Chondrocyte (in vitro differentiated cells): ENCODE results near the gene FASN. TPM values are rescaled to one million over a fixed set of nuclear protein-coding genes. Genes with fewer than 3 reads are reported as not detected.

Experiments
- DNase-seq: peaks from one replicate; pipeline ENCODE4 v3.0.0; 2021; ENCODE audit warnings: mixed read lengths, low spot score
- H3K27ac Mint-ChIP-seq: one replicate; pipeline ENCODE4 v1.8.0; 2021; ENCODE audit warnings: mild to moderate bottlenecking, moderate library complexity, mixed read lengths; ENCODE audit not compliant: unreplicated experiment
- H3K27me3 Mint-ChIP-seq: 2 replicates; pipeline ENCODE4 v1.8.0; 2021; ENCODE audit warnings: low read depth, mixed read lengths
- H3K36me3 Mint-ChIP-seq: 2 replicates; pipeline ENCODE4 v1.8.0; 2021; ENCODE audit warnings: low read depth, mixed read lengths
- H3K4me1 Mint-ChIP-seq: 2 replicates; pipeline ENCODE4 v1.8.0; 2021; ENCODE audit warnings: low read depth, mild to moderate bottlenecking, mixed read lengths
- H3K4me3 Mint-ChIP-seq: one replicate; pipeline ENCODE4 v1.8.0; 2021; ENCODE audit warnings: mild to moderate bottlenecking, moderate library complexity, mixed read lengths; ENCODE audit not compliant: unreplicated experiment
- H3K9me3 Mint-ChIP-seq: 2 replicates; pipeline ENCODE4 v1.8.0; 2021; ENCODE audit warnings: low read depth, mixed read lengths
- total RNA-seq: library from RNA; stranded (reverse); gene quantifications from 3 replicates; pipeline ENCODE4 v1.2.1, GENCODE V29; 2021
- TF ChIP-seq, protein P1 (sequence below): fragments of 200-600 bp; sonication (generic); IDR thresholded peaks from 2 replicates; pipeline ENCODE4 v1.5.0; 2021; ENCODE audit warnings: antibody characterized with exemption, mild to moderate bottlenecking, moderate library complexity

The FASN gene
- total RNA-seq, 1 donor from 2014 or later = 141 TPM

- Mint-ChIP-seq H3K27ac (no peak overlapping the region), H3K27me3 (no peaks in the 10 kb centered on the region), H3K36me3 (peaks cover 11% of the 10 kb centered on the region), H3K9me3 (no peaks in the 10 kb centered on the region), H3K4me3 (no peak overlapping the region), H3K4me1 (no peaks in the 10 kb centered on the region)
- no peak for DNase-seq
- TF ChIP-seq, protein P1, sequence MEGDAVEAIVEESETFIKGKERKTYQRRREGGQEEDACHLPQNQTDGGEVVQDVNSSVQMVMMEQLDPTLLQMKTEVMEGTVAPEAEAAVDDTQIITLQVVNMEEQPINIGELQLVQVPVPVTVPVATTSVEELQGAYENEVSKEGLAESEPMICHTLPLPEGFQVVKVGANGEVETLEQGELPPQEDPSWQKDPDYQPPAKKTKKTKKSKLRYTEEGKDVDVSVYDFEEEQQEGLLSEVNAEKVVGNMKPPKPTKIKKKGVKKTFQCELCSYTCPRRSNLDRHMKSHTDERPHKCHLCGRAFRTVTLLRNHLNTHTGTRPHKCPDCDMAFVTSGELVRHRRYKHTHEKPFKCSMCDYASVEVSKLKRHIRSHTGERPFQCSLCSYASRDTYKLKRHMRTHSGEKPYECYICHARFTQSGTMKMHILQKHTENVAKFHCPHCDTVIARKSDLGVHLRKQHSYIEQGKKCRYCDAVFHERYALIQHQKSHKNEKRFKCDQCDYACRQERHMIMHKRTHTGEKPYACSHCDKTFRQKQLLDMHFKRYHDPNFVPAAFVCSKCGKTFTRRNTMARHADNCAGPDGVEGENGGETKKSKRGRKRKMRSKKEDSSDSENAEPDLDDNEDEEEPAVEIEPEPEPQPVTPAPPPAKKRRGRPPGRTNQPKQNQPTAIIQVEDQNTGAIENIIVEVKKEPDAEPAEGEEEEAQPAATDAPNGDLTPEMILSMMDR = no peak
These were observed 9.0 kb downstream of the FASN start for GRCh38 chr17:82088838-82089722.

GRCh38 chr17:82087961-82088837, 9.8 kb downstream of the FASN start:
- no peak overlapping the region for H3K27ac Mint-ChIP-seq
- H3K36me3 Mint-ChIP-seq = peaks cover 11% of the 10 kb centered on the region
- no peak for DNase-seq
- no peaks in the 10 kb centered on the region for H3K9me3 Mint-ChIP-seq
- no peak overlapping the region for H3K4me3 Mint-ChIP-seq
- H3K4me1 Mint-ChIP-seq = no peaks in the 10 kb centered on the region
- H3K27me3 Mint-ChIP-seq = no peaks in the 10 kb centered on the region
- TF ChIP-seq, protein P1 = no peak

DNA sequence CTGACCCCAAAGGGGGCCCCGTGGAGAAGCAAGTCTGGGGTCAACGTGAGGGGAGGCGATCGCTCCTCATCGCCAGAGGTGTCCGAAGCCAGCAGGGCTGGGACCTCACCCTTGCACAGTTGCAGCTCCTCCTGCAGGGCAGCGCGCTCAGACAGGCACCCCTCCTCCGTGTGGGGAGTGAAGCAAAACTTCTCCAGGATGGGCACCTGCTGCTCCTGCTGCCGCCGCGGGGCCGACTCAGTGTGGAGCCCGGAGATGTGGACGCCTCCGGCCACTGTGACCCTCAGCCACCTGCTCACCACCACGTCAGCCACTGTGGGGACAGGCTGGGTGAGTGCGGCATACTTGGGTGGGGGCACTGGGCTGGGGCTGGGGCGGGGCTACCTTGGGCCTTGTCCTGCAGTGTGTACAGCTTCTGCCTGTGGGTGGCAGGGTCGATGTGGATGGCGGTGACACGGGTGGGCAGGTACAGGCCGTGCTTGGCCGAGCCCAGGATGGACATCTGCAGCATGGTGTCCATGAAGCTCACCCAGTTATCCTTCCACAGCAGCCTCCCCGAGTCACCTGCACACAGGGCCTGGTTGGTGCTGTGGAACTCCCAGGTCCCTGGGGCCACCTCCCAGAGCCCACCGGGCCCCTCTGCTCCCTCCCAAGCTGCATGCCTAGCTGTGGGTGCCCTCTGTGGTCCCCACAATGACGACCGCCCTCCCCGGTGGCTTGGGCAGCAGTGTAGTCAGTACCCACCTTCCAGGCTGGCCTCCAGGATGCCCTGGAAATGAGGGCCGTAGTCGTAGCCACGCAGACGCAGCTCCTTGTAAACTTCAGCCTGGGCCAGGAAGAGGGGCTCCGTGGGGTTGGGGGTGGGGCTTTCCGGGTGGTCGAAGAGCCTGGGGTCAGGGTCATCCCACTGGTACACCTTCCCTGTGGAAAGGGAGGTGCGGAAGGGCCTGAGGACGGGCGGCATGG, 10.8 kb downstream of the FASN start:
- Mint-ChIP-seq H3K9me3 (no peaks in the 10 kb centered on the region), H3K27ac (no peak overlapping the region), H3K27me3 (no peaks in the 10 kb centered on the region), H3K36me3 (peaks cover 10% of the 10 kb centered on the region), H3K4me3 (no peak overlapping the region), H3K4me1 (no peaks in the 10 kb centered on the region)
- TF ChIP-seq, protein P1 = no peak
- DNase-seq = no peak

GRCh38 chr17:82085931-82086764, 11.9 kb downstream of the FASN start:
- Mint-ChIP-seq H3K27ac (no peak overlapping the region), H3K4me1 (no peaks in the 10 kb centered on the region), H3K36me3 (peaks cover 9% of the 10 kb centered on the region), H3K27me3 (no peaks in the 10 kb centered on the region), H3K4me3 (no peak overlapping the region), H3K9me3 (no peaks in the 10 kb centered on the region)
- DNase-seq = no peak
- TF ChIP-seq, protein P1 = no peak
